ENCODE results near the gene CLDN24. TPM values are rescaled to one million over a fixed set of nuclear protein-coding genes. Genes with fewer than 3 reads are reported as not detected.

The CLDN24 gene
- total RNA-seq, 1 donor from 2014 or later, result not detected

GRCh38 chr4:183347566-183347965 is 25.3 kb upstream of the CLDN24 start:
- no peak for TF ChIP-seq CTCF (IDR thresholded peaks at IDR 0.05)
- ChIA-PET POLR2A (no interaction called here), CTCF (no interaction called here)
- Mint-ChIP-seq H3K27ac (no peak overlapping the region), H3K4me3 (no peak overlapping the region), H3K36me3 (ENCODE audit: low read depth) (no peaks in the 10 kb centered on the region), H3K4me1 (peaks cover 2% of the 10 kb centered on the region), H3K9me3 (no peaks in the 10 kb centered on the region), H3K27me3 (peaks cover 14% of the 10 kb centered on the region)
- intact Hi-C loops (cut with micrococcal nuclease), result no loop called here
- no peak for DNase-seq
- ATAC-seq (ENCODE audit: low read depth), result no peak

DNA sequence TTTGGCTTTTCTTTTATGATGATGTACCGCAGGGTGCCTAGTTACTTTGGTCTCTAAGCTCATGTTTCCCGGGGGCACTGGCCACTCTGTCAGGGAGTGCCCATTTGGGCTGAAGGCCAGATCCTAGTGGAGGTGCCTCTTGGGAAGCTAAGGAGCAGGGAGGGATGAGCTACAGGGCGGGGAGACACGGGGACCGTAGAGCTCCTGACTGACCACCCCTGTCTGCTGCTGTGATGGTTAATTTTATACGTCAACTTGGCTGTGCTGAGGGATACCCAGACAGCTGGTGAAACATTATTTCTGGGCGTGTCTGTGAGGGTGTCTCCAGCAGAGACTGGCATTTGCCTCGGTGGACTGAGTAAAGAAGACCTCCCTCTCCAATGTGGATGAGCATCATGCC is 24.9 kb upstream of the CLDN24 start:
- ATAC-seq (ENCODE audit: low read depth), result no peak

DNA sequence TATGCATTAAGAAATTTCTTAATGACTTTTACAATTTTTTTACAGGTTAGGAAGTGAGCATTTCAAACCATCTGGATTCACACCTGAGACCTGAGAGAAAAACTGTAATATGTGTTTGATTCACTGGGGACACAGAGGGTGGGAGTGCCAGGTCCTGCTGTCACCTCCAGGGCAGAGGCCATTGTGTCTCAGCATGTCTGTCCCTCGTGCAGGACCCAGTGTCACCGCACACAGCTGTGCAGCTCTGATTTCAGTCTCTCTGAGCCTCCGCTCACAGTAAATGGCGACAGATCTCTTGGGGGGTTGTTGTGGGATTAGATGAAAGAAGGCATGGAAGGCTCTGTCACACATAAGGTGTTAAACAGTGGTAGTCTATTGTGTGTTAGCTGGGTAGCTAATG is 23.0 kb upstream of the CLDN24 start:
- H3K27ac Mint-ChIP-seq, result no peak overlapping the region
- CTCF ChIA-PET, result no interaction called here
- ATAC-seq (ENCODE audit: low read depth) (no peak), DNase-seq (no peak)
- H3K4me3 Mint-ChIP-seq, result no peak overlapping the region
- POLR2A ChIA-PET, result no interaction called here
- no peak for TF ChIP-seq CTCF (IDR thresholded peaks at IDR 0.05)
- H3K9me3 Mint-ChIP-seq, result no peaks in the 10 kb centered on the region
- no peaks in the 10 kb centered on the region for H3K36me3 Mint-ChIP-seq (ENCODE audit: low read depth)
- peaks cover 2% of the 10 kb centered on the region for H3K4me1 Mint-ChIP-seq
- H3K27me3 Mint-ChIP-seq, result peaks cover 11% of the 10 kb centered on the region
- intact Hi-C loops (cut with micrococcal nuclease), result no loop called here

More for the DNA sequence above, 24.9 kb upstream of the CLDN24 start:
- CTCF ChIA-PET, result no interaction called here
- no peak for DNase-seq
- Mint-ChIP-seq H3K9me3 (no peaks in the 10 kb centered on the region), H3K36me3 (ENCODE audit: low read depth) (no peaks in the 10 kb centered on the region), H3K27ac (no peak overlapping the region), H3K4me3 (no peak overlapping the region), H3K27me3 (peaks cover 14% of the 10 kb centered on the region), H3K4me1 (peaks cover 2% of the 10 kb centered on the region)
- no peak for TF ChIP-seq CTCF (IDR thresholded peaks at IDR 0.05)
- intact Hi-C loops (cut with micrococcal nuclease), result no loop called here
- POLR2A ChIA-PET, result no interaction called here

DNA sequence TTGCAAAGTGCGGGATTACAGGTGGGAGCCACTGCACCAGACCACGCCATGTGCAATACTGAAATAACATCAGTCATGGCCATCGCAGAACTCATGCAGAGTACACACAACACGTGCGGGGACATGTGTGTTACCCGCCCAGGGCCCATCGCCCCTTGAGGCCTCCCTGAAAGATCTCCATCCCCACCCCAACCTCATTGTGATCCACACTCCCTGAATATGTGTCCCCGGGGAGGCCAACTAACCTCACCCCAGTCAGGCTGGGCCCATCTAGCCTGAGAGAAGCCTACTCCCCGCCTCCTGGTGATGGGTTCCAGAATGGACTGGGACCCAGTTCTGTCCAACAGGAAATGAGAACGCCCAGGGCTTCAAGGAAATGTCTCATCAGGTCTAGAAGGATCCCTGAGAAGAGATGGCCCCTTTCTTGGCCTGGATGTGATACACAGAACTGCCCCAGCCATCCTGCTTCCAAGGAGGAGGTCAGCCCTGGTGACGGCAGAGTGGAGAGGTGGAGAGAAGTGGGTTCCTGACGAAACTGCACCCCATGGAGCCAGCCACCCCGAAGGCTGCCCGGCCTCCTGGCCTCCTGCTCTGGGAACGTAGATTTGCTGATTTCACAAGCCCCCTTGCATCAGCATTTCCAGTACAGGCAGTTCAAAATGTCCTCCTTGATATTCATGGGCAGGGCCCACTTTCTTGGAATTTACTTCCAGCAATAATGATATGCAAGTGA is 22.5 kb upstream of the CLDN24 start:
- Mint-ChIP-seq H3K4me3 (no peak overlapping the region), H3K27ac (no peak overlapping the region), H3K27me3 (peaks cover 11% of the 10 kb centered on the region), H3K9me3 (no peaks in the 10 kb centered on the region), H3K36me3 (ENCODE audit: low read depth) (no peaks in the 10 kb centered on the region), H3K4me1 (peaks cover 2% of the 10 kb centered on the region)
- no peak for TF ChIP-seq CTCF (IDR thresholded peaks at IDR 0.05)
- ATAC-seq (ENCODE audit: low read depth) (no peak), DNase-seq (no peak)
- intact Hi-C loops (cut with micrococcal nuclease), result no loop called here
- CTCF ChIA-PET, result no interaction called here
- POLR2A ChIA-PET, result no interaction called here

- no peak for ATAC-seq (ENCODE audit: low read depth)
- intact Hi-C loops (cut with micrococcal nuclease), result no loop called here
- Mint-ChIP-seq H3K27me3 (peaks cover 11% of the 10 kb centered on the region), H3K36me3 (ENCODE audit: low read depth) (no peaks in the 10 kb centered on the region), H3K27ac (no peak overlapping the region), H3K4me1 (peaks cover 2% of the 10 kb centered on the region), H3K9me3 (no peaks in the 10 kb centered on the region), H3K4me3 (no peak overlapping the region)
- TF ChIP-seq CTCF (IDR thresholded peaks at IDR 0.05), result no peak
- no peak for DNase-seq
- POLR2A ChIA-PET, result no interaction called here
- CTCF ChIA-PET, result no interaction called here
These were observed 21.5 kb upstream of the CLDN24 start for GRCh38 chr4:183343730-183344129.
